Anterior cingulate cortex (tissue), 58 donors: ENCODE measurements around the gene CHMP2A.
"Not testable (repeated sequence)": the region's sequence is repeated elsewhere in the genome, so short reads cannot be mapped to it uniquely, and the experiment has no call there.

Experiments
- DNase-seq, 58 donors: peaks; one replicate each; lab custom pipeline; 2025; lab: John Stamatoyannopoulos, UW

Gene CHMP2A

GRCh38 chr19:58513694-58514563, 41.0 kb downstream of the CHMP2A start:
- DNase-seq, result peak in 56 of 58 donors; percentile 25 to 91 (median 74)

DNA sequence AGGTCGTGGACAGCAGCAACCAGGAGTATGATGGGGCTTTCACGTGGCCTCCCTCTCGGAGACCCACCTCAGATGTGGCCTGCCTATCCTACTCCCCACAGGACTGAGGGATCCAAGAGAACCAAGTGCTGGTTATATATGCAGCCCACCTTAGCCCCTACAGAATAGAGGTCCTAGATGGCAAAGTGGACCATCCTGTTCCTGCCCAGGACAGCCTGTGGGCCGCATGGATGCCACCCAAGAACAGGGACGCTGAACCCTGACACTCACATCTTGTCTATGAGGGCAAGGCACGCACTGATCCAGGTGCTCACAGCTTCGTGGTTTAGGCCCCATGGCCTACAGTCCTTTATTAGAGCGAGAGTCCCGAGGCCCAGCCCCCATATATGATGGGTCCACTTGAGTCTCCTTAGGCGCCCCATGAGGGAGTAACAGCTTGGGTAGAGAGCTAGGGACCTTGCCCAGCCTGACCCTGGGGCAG, 41.7 kb downstream of the CHMP2A start:
- no peak for DNase-seq

- DNase-seq, result no peak
These were observed 43.3 kb downstream of the CHMP2A start, which contains the start of gene SLC27A5 for GRCh38 chr19:58511353-58512208. Gene SLC27A5 (minus strand): TSS chr19:58511992. CDS start chr19:58511955, 37 bp downstream.

GRCh38 chr19:58510084-58510862, 44.6 kb downstream of the CHMP2A start:
- no peak for DNase-seq

DNA sequence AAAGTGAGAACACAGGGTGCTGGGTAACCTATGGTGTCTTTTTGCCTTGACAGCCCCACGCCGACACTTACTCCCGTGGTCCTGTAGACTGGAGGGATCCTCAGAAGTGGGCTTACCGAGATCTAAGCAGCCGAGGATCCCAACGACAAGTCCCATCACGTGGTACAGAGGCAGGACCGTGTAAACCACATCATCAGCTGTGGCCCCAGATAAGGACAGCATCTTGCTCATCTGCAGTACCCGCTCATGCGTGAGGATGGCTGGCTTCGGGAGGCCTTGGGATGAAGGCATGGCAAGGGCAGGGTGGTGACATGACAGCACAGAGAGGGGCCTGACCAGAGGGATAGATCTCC, 45.2 kb downstream of the CHMP2A start:
- DNase-seq, result no peak

DNA sequence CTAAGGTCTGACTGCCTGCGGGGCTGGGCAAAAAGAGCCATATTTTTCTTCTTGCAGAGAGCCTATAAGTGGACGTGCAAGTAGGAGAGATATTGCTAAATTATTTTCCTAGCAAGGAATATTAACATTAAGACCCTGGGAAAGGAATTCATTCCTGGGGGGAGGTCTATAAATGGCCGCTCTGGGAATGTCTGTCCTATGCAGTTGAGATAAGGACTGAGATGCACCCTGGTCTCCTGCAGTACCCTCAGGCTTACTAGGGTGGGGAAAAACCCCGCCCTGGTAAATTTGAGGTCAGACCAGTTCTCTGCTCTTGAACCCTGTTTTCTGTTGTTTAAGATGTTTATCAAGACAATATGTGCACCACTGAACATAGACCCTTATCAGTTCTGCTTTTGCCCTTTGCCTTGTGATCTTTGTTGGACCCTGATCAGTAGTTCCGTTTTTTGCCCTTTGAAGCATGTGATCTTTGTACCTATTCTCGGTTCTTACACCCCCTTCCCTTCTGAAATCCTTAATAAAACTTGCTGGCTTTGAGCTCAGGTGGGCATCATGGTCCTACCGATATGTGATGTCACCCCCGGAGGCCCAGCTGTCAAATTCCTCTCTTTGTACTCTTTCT, 47.2 kb downstream of the CHMP2A start:
- DNase-seq, result not testable (repeated sequence)
